NCI-H1092 (cell line): ENCODE data around the gene HLCS.

Experiments used
- DNase-seq: peaks from one replicate; lab custom pipeline; 2025; lab: John Stamatoyannopoulos, UW

Gene HLCS

GRCh38 chr21:36806103-36806502 is 160.4 kb downstream of the HLCS start:
- no peak for DNase-seq

DNA sequence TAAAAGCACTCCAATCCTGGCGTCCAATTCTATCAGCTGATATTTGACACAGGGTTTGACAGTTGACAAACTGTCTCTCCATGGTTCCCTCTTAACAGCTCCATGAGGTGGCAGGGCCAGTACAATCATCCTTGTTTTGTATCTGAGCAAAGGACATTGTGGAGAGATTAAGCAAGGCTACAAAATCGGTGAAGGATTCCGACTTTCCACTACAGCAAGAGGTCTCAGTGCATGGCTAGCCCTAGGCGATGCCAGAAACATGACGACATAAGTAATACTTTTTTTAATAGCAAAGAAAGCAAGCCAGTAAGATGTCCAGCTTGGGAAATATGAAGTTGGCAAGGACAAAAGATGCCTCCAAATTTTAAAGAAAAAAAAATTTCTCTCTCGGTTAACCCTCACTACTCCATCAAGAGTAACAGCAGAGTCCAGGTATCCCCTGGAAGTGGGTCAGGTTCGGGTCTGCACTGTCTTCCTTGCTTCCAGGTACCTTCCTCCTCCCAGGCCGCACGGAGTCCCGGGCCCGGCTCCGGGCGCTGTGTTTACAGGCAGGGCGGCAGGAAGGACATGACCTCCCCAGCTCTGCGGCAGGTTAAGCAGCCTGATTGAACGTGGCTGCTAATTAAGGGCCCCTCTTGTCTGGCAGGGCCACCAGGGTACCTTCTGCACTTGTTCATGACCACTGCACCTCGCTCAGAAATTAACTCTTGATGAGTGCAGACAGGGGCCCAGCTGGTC is 161.4 kb downstream of the HLCS start:
- DNase-seq: no peak

GRCh38 chr21:36803816-36804439 is 162.5 kb downstream of the HLCS start:
- DNase-seq: no peak

DNA sequence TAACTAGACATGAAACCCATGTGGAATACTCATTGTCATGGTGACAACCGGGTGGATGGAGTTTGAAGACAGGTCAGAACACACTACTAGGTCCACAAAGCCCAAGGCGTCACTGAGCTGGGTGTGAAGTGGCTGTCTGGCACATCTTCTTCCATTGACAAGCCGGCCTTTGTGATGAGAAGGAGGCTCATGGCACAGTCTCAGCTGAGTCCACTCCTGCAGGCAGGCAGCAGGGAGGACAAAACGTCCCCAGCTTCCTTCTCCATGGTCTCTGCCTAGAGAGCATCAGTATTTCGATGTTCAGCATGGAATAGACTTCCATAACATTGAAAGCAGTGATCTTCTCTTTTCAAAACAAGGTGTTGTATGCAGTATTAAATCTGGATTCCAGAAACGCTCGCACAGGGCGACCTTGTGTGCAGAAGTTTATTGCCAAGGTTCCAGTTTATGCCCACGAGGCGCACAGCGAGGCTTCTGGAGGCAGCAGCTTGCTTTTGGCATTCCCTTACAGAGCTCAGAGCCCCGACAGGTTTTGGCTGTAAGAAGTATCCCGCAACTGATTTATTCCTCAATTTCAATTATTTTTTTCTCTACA is 163.3 kb downstream of the HLCS start:
- DNase-seq: no peak

- DNase-seq: no peak
Measured at GRCh38 chr21:36800734-36801133, 165.7 kb downstream of the HLCS start.

DNA sequence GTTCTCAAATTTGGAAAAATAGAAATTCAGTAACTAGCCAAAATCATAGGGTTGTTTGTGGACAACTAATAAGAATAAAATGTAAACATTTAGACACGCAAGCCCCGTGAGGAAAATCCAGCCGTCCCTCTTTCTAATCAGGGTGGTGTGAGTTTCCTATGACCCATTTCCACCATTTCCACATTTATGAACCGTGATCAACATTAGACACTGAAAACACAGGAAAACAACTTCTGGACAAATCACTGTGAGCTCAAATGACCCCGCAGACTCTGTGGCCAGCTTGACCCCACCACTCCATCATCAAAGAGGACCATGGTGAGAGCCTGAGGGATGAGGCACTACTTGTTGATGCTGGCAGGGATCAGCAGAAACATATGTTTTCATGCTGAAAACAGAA is 166.6 kb downstream of the HLCS start:
- no peak for DNase-seq

DNA sequence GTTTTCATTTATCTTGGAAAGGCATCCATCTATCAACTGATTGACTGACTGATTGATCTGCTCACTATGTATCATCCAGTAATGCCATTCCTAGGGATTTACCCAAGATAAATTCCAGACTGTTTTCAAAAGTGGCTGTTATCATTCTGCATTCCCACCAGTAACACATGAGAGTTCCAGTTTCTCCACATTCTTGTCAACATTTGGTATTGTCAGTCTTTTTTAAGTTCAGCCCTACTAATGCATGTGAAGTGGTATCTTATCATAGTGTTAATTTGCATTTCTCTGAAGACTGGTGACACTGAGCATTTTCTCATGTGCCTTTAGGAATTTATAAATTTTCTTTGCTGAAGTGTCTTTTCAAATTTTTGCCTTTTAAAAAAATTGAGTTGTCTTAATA is 168.0 kb downstream of the HLCS start:
- DNase-seq: no peak

GRCh38 chr21:36796070-36796469 is 170.4 kb downstream of the HLCS start:
- DNase-seq: no peak

DNA sequence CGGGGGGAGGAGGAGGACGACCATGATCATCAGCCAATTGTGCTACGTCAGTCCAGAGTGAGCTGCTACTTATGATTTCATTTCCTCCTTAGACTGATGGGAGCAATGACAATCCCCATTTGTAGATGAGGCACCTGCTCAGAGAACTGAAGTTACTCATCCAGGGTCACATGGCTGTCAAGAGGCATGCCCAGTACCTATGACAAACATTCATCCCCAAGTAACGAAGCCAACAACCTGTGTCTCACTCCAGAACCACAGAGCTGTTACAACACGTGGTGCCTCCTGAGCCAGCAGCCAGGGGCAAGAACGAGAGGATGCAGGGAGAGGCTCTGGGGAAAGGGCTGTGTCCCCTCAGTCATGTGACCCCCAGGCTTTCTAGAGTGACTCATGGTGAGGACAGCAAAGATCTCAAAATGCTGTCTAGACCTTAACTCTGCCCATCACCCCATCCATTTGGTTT is 173.9 kb downstream of the HLCS start:
- DNase-seq: no peak

DNA sequence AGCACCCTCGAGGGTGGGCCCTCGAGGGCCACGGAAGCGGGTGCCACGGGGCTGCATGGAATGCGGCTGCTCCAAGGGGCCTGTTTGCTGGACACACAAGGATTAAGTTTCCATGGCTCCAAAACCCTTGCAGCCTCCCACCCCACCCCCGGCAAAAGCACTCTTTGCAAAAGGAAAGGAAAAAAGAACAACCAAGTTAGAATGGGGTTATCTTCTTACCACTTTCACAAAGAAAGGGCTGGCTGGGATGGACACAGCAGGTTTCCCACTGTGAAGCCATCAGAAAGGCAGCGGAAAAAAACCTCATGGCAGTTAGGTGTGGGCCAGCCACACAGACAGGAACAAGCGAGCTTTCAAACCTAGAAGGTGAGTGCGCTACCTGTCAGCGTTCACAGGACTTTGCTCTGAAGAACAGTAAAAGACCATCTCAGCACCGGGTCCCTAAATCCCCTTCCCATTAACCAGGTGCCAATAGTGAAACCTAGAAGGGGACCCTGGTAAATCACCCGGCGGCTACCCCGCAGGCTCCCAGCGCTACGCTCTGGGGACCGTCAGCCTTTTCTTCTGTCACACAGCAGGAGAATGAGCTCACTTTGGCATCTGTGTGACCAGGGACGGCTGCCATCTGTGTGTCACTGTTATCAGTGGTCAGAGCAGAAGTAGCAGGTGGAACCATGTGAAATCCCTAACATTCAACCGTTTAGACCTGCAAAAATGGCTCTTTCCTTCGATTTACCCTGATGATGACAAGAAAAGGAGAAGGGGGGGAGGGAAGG is 174.6 kb downstream of the HLCS start:
- no peak for DNase-seq

DNA sequence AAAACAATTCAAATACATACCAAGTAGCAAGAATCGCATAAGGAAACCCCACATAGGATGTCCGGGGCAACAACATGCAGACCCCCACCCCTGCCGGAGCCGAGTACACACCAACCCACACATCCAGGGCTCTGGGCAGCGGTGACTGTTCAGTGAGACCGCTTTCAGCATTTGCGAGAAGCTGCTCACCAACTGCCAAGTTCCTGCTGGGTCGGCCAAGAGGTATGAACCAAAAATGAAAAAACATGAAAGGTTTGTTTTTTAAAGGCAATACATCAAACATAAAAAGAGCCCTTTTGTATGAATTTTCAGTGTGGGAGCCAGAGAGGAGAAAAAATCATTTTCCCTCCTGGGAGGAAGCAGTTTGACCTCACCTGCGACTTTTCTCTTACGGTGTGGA is 175.3 kb downstream of the HLCS start:
- DNase-seq: no peak

- no peak for DNase-seq
Measured at GRCh38 chr21:36790616-36791015, 175.9 kb downstream of the HLCS start.

DNA sequence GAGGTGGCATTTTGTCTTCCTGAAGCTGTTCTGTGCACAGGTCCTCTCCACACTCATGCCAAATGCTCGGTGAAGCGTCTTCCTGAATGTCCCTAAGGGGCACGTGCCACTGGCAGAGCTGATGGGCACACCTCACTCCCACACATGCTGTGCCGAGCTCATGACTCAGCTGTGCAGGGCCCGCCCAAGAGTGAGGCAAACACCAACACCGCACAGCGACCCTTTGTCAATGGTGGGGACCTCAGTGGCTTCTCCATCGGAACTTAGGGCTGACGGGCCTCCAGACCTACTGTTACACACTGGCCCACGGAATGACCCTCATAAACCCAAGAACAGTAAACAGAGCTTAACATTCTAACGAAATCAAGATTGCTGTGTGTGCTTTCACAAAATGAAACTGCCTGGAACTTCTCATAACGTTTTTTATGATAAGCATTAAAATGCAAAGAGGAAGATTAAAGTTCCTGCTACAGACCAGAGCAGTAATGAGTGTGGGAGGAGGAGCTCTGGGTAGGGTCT is 178.3 kb downstream of the HLCS start:
- DNase-seq: no peak

- DNase-seq: no peak
Measured at GRCh38 chr21:36786186-36786585, 180.3 kb downstream of the HLCS start.

- DNase-seq: no peak
Measured at GRCh38 chr21:36785615-36786014, 180.9 kb downstream of the HLCS start.

DNA sequence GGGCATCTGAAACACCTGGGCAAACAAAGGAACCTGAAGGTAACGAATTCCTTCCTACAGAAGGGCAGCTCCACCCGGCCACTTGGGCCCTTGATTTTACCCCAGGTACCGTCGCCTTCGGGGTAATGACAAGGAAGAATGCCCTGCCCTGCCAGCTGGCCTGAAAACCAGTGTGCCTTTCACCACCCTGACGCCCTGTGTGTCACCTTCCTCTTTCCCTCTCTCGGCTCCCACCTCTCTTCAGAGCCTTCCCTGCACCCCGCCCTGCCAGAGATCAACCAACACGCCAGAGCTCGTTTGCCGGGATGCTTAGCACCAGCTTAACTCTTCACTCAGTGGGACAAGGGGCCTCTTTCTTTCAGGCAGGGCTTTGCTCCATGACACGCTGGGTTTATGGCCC is 181.5 kb downstream of the HLCS start:
- no peak for DNase-seq

DNA sequence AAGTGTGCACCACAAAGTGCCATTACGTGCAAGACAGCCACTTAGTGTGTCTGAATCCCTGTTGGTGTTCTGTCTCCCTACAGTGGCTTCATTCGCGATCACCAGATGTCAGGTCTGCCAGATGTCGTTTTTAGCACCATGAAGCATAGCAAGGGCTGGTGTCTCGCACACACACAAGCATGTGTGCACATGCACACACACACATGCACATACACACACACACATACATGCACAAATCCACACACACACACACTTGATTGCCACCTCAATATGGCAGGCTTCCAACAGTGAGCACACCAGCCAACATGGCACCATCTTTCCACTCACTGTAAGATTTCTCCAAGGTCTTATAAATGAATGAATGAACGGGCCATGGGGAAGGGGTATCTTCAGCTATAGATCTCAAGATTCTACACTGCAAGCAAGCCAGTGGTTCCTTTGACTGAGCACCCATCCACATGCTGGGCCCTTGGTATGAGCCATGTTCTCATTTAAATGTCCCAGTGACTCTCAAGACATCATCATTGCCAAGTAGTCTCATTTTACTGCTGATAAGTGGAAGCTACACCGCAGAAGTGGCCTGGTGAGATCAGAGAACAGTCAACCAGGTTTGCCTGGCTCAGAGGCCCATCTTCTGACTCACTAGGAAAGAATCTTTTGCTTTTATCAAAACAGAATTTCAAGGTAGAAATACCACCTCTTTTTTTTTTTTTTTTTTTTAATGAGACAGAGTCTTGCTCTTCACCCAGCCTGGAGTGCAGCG is 182.7 kb downstream of the HLCS start:
- DNase-seq: no peak

DNA sequence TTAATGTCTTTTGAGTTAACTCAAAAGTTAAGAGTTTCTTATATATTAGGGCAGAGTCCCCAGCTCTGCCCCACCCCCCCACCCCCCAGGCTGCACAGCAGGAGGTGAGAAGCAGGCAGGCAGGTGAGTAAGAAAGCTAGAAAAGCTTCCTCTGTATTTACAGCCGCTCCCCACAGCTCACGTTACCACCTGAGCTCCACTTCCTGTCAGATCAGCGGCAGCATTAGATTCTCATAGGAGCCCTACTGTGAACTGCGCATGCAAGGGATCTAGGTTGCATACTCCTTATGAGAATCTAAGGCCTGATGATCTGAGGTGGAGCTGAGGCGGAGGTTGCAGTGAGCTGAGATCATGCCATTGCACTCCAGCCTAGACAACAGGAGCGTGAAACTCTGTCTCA is 185.6 kb downstream of the HLCS start:
- DNase-seq: no peak

GRCh38 chr21:36776981-36777617 is 189.4 kb downstream of the HLCS start:
- no peak for DNase-seq

- DNase-seq: no peak
Measured at GRCh38 chr21:36773995-36774394, 192.5 kb downstream of the HLCS start.

- DNase-seq: peak; percentile 56
Measured at GRCh38 chr21:36773117-36773516, 193.4 kb downstream of the HLCS start.
